ENCODE data around the gene ARHGEF4.

DNA sequence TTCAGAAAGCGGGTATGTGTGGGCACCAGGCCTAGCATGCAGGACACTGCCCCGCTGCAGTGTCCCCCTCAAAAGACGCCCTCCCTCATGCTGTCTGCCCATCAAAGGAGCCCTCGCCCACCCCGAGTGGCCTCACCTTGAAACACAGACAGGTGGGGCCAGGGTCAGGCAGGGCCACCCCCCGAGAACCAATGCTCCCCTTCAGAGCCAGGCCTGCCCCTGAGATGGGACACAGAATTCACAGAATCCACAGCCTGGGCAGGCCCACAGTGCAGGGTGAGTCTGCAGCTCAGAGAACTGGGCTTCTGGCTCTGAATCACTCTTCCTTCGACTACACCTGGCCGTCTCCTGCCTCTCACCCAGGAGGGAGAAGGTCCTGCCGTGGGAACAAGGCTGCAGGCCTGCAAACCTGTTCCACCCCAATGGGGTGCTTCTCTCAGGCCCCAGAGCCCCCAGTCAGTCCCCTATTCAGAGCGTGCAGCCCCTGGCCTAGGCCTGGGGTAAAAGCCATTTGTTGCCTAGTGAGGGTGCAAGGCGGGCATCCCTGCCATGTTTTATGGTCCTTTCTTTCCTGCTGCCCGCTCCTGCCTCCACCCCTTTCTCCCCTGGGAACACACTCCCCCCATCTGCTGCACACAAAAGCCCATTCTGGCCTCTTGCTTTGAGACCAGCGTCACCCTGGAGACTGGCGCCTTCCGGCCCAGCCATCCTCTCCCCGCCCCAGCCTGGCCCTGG, 11.3 kb upstream of the ARHGEF4 start:
- TF ChIP-seq, protein P1, sequence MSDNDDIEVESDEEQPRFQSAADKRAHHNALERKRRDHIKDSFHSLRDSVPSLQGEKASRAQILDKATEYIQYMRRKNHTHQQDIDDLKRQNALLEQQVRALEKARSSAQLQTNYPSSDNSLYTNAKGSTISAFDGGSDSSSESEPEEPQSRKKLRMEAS (IDR thresholded peaks at IDR 0.05) = no peak
- TF ChIP-seq, protein P2, sequence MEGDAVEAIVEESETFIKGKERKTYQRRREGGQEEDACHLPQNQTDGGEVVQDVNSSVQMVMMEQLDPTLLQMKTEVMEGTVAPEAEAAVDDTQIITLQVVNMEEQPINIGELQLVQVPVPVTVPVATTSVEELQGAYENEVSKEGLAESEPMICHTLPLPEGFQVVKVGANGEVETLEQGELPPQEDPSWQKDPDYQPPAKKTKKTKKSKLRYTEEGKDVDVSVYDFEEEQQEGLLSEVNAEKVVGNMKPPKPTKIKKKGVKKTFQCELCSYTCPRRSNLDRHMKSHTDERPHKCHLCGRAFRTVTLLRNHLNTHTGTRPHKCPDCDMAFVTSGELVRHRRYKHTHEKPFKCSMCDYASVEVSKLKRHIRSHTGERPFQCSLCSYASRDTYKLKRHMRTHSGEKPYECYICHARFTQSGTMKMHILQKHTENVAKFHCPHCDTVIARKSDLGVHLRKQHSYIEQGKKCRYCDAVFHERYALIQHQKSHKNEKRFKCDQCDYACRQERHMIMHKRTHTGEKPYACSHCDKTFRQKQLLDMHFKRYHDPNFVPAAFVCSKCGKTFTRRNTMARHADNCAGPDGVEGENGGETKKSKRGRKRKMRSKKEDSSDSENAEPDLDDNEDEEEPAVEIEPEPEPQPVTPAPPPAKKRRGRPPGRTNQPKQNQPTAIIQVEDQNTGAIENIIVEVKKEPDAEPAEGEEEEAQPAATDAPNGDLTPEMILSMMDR (IDR thresholded peaks at IDR 0.05 in 2 of 3, conservative IDR thresholded peaks at IDR 0.05 in 1 of 3; ENCODE audit: borderline replicate concordance in 1 of 3, insufficient read depth in 1 of 3, low read depth in 2 of 3, low read length in 2 of 3) = no peak
- no peak for TF ChIP-seq SP1 (IDR thresholded peaks at IDR 0.05; ENCODE audit: low read depth)

All from HCT116 (cell line).